Stimulated activated memory B cell treated with anti-CD40 and anti-IgM and Interleukin-4, amounts not matched to agents 10 μg/mL and 1 μg/mL and 100 μg/mL, for 72 hours (primary cell): ENCODE data around the gene MRPS14.
A peak's percentile ranks its signal among the peaks of the same experiment; 100 is the strongest.
"Not testable (repeated sequence)": the region's sequence is repeated elsewhere in the genome, so short reads cannot be mapped to it uniquely, and the experiment has no call there.

Experiments
- ATAC-seq: fragments of 150-1000 bp; cut with Tn5 transposase; 2 replicates; pipeline ENCODE4 v1.10.0; 2021
- H3K27ac Mint-ChIP-seq: one replicate; pipeline ENCODE4 v1.8.0; 2022; ENCODE audit warnings: mild to moderate bottlenecking, mixed read lengths
- H3K27me3 Mint-ChIP-seq: one replicate; pipeline ENCODE4 v1.8.0; 2022; ENCODE audit warnings: mixed read lengths
- H3K36me3 Mint-ChIP-seq: one replicate; pipeline ENCODE4 v1.8.0; 2022; ENCODE audit warnings: mixed read lengths
- H3K4me1 Mint-ChIP-seq: one replicate; pipeline ENCODE4 v1.8.0; 2022; ENCODE audit warnings: mixed read lengths
- H3K4me3 Mint-ChIP-seq: one replicate; pipeline ENCODE4 v1.8.0; 2022; ENCODE audit warnings: mild to moderate bottlenecking, moderate library complexity, mixed read lengths
- H3K9me3 Mint-ChIP-seq: one replicate; pipeline ENCODE4 v1.8.0; 2022; ENCODE audit warnings: mixed read lengths

The MRPS14 gene

DNA sequence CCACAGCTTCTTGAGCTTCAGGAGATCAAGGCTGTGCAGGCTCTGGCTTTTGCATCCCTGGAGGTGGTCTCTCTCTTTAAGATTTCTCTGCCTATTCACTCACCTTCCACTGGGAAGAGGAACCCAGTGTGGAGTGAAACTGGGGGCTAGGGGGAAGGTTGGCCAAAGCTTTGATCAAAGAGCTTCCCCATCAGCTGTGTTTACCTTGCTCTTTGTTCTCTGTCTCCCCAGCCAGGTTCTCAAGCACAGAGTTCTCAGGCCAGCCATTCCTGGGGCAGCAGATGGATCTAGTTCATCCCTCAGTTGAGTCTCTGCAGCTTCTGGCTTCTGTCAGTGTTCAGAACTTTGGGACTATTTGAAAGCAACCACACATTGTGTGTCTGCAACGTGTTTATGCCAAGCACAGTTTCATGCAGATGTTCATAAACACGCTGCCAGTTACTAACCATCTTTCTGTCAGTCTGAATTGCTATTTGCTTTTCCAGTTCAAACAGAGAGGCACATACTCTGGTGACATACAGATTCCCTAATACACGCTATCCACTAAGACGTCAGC lies 17.2 kb upstream of the MRPS14 start:
- no peaks in the 10 kb centered on the region for H3K36me3 Mint-ChIP-seq
- no peaks in the 10 kb centered on the region for H3K9me3 Mint-ChIP-seq
- H3K27ac Mint-ChIP-seq: no peak overlapping the region
- peaks cover 15% of the 10 kb centered on the region for H3K27me3 Mint-ChIP-seq
- ATAC-seq: peak; percentile 12
- no peak overlapping the region for H3K4me3 Mint-ChIP-seq
- H3K4me1 Mint-ChIP-seq: no peaks in the 10 kb centered on the region

DNA sequence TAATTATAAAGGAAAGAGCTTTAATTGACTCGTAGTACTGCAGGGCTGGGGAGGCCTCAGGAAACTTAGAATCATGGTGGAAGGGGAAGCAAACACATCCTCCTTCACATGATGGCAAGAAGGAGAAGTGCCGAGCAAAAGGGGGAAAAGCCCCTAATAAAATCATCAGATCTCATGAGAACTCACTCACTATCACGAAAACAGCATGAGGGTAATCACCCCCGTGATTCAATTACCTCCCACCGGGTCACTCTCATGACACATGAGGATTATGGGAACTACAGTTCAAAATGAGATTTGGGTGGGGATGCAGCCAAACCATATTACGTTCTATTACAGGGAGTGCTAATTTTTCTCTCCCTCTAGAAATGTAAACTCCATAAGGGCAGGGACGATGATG lies 14.2 kb upstream of the MRPS14 start:
- H3K4me1 Mint-ChIP-seq: no peaks in the 10 kb centered on the region
- ATAC-seq: no peak
- no peaks in the 10 kb centered on the region for H3K36me3 Mint-ChIP-seq
- H3K27me3 Mint-ChIP-seq: no peaks in the 10 kb centered on the region
- H3K4me3 Mint-ChIP-seq: no peak overlapping the region
- no peaks in the 10 kb centered on the region for H3K9me3 Mint-ChIP-seq
- no peak overlapping the region for H3K27ac Mint-ChIP-seq

DNA sequence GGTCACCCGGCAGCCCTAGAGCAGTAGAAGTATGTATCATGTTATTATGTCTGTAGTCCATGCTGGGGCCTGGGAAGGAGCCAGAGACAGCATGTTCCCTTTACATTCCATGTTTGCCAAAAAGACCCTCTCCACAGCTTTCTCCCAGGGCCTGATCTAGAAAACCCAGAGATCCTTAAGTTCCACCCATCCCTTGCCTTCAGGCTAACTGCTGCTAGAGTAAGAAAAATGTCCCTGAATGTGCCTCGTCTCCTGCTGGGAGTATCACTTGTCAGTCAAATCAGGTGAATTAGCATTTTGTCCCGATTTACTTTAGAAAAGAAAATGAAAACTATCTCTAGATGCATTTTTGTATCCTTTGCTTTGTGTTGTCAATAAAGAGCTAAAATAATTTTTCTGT lies 13.3 kb upstream of the MRPS14 start:
- ATAC-seq: no peak
- Mint-ChIP-seq H3K27me3 (no peaks in the 10 kb centered on the region), H3K4me1 (no peaks in the 10 kb centered on the region), H3K4me3 (no peak overlapping the region), H3K9me3 (no peaks in the 10 kb centered on the region), H3K36me3 (no peaks in the 10 kb centered on the region), H3K27ac (no peak overlapping the region)

DNA sequence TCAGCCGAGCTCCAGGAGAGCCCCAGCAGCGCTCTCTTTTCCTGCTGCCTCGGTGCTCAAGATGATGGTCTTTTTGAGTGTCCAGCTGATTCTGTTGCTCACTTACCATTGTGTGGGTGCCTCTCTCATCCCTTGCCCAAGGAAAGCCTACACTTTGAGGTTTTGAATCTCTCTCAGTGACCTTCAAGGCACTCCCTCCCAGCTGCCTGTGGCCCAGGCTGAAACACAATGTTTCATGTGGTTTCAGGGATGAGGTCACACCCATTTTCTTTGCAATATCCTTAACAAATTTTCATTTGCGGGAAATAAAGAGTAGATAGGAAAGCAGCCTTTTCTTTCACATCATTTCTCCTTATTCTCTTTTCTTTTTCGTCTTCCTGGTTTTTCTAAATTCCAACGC lies 12.6 kb upstream of the MRPS14 start:
- Mint-ChIP-seq H3K4me1 (no peaks in the 10 kb centered on the region), H3K36me3 (no peaks in the 10 kb centered on the region), H3K27me3 (no peaks in the 10 kb centered on the region)

DNA sequence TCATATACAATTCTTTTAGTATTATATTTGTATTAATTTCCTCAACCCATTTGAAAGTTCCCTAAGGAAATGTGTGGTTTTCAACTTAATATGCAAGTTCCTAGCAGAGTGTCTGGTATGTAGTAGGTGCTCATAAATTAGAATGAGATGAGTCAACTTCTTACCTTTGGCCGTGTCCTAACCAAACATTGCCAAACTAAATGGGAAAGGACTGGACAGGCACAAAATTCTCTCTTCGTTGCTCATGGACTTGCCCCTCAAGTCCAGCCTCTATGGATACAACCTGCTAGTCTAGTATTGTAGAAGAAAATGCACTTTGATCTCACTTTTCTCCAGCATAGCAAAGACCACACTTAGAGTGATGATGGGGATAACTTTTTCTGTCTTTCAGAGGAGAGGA lies 11.6 kb upstream of the MRPS14 start:
- Mint-ChIP-seq H3K9me3 (no peaks in the 10 kb centered on the region), H3K4me3 (no peak overlapping the region), H3K27ac (no peak overlapping the region), H3K36me3 (no peaks in the 10 kb centered on the region), H3K4me1 (peaks cover under 1% of the 10 kb centered on the region), H3K27me3 (no peaks in the 10 kb centered on the region)
- no peak for ATAC-seq

More for the DNA sequence above, 12.6 kb upstream of the MRPS14 start:
- Mint-ChIP-seq H3K27ac (no peak overlapping the region), H3K4me3 (no peak overlapping the region), H3K9me3 (no peaks in the 10 kb centered on the region)
- ATAC-seq: no peak

DNA sequence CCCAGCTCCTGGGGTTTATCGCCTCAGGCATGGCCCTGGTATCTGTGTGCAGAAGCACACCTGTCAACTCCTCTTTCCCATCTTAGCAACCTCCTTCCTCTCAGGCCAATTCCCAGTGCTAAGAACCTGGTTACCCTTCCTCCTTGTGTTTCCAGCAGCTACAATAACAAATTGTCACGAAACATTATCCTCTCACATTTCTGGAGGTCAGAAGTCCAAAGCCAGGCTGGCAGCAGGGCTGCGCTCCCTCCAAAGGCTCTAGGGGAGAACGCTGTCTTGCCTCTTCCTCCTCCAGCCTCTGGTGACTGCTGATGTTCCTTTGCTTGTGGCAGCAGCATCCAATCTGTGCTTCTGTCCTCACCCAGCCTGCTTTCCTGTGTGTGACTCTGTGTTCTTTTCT lies 10.7 kb upstream of the MRPS14 start:
- no peak overlapping the region for H3K27ac Mint-ChIP-seq
- no peak for ATAC-seq

DNA sequence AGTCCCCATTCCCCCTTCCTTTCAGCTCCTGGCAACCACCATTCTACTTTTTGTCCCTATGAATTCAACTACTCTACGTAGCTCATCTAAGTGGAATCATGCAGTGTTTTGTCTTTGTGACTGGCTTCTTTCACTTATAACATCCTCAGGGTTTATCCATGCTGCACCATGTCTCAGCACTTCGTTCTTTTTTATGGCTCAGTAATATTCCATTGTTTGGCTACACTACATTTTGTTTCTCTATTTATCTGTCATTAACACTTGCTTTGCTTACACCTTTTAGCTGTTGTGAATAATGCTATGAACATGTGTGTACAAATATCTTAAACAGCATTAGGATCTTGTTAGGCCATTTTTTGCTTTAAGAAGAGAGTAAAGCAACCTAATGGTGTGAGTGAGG lies 1.5 kb upstream of the MRPS14 start:
- no peaks in the 10 kb centered on the region for H3K9me3 Mint-ChIP-seq
- H3K27me3 Mint-ChIP-seq: no peaks in the 10 kb centered on the region
- peaks cover 34% of the 10 kb centered on the region for H3K4me1 Mint-ChIP-seq
- no peak overlapping the region for H3K4me3 Mint-ChIP-seq
- no peak for ATAC-seq
- H3K36me3 Mint-ChIP-seq: peaks cover 11% of the 10 kb centered on the region
- H3K27ac Mint-ChIP-seq: no peak overlapping the region

More for the DNA sequence above, 10.7 kb upstream of the MRPS14 start:
- Mint-ChIP-seq H3K36me3 (no peaks in the 10 kb centered on the region), H3K27me3 (no peaks in the 10 kb centered on the region), H3K4me3 (no peak overlapping the region), H3K9me3 (no peaks in the 10 kb centered on the region), H3K4me1 (peaks cover 9% of the 10 kb centered on the region)

DNA sequence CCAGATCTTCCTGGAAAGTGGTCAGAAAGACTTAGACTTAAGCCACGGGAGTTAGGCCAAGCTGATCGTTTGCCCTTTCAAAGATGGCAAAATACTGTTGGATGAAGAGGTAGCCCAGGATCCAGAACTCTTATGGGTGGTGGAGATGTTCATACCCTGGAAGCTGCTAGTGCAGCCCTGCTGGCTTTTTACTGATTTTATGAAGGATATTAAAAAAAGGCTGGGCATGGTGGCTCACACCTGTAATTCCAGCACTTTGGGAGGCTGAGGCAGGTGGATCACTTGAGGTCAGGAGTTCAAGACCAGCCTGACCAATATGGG lies 657 bp upstream of the MRPS14 start:
- Mint-ChIP-seq H3K4me3 (peak overlapping the region; percentile 88), H3K36me3 (peaks cover 11% of the 10 kb centered on the region), H3K27ac (peak overlapping the region; percentile 87), H3K4me1 (peaks cover 26% of the 10 kb centered on the region)
- H3K27me3 Mint-ChIP-seq, ATAC-seq, H3K9me3 Mint-ChIP-seq: not testable (repeated sequence)

DNA sequence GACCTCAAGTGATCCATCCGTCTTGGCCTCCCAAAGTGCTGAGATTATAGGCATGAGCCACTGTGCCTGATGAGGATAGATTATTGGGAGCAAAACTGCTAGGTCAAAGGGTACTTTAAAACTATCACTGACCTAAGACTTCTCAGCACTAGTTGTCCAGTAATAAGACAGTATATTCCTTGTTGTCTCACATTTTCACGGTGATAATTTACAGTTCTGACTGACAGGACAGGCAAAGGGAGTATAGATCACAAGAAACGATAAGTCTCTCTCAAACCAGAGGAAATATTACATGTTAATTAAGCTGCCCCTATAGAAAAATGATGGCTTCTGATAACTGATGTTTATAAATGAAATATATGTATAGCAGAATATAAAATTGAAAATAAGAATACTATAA lies 3.7 kb downstream of the MRPS14 start:
- H3K27me3 Mint-ChIP-seq: no peaks in the 10 kb centered on the region
- no peaks in the 10 kb centered on the region for H3K9me3 Mint-ChIP-seq
- H3K4me1 Mint-ChIP-seq: peaks cover 39% of the 10 kb centered on the region
- H3K36me3 Mint-ChIP-seq: peaks cover 41% of the 10 kb centered on the region
- no peak overlapping the region for H3K27ac Mint-ChIP-seq
- H3K4me3 Mint-ChIP-seq: no peak overlapping the region
- ATAC-seq: no peak

DNA sequence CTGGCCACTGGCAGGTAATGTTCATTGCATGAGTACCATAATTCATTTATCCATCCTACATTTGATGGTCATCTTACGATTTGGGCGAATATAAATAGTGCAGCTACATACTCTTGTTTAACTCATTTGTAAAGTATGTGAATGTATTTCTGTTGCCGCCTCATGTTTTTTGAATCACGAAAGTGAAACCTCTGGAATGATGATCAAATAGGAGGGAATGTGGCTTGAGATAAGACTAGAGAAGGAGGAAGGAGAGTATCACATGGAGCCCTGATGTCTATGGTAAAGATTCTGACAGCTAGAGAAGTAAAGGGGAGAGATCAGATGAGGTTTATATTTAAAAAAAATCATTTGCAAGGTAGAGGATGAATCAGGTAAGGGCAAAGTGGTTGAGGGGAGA lies 8.0 kb downstream of the MRPS14 start:
- no peak for ATAC-seq
- no peaks in the 10 kb centered on the region for H3K27me3 Mint-ChIP-seq

DNA sequence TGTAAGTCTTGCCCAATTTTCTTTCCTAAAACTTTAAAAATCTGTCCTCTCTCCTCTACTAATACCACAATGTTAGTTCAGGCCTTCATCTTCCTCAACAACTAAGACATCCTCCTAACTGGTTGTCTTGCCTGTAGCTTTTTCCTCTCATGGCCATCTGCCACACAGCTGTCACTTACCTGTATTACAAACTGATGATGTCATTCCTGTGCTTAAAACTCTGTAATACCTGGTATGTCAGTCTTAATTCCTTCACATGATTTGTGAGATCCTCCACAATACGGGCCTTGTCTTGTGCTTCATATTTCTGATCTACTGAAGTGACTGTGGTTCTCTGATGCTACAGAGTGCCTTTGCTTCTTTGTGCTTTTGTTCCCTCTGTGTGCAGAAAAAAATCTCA lies 9.8 kb downstream of the MRPS14 start:
- peaks cover 29% of the 10 kb centered on the region for H3K4me1 Mint-ChIP-seq
- no peak overlapping the region for H3K4me3 Mint-ChIP-seq
- no peak overlapping the region for H3K27ac Mint-ChIP-seq
- no peak for ATAC-seq
- H3K36me3 Mint-ChIP-seq: peaks cover 75% of the 10 kb centered on the region
- no peaks in the 10 kb centered on the region for H3K27me3 Mint-ChIP-seq
- H3K9me3 Mint-ChIP-seq: no peaks in the 10 kb centered on the region

More for the DNA sequence above, 8.0 kb downstream of the MRPS14 start:
- H3K4me3 Mint-ChIP-seq: no peak overlapping the region
- peak overlapping the region; percentile 56 for H3K27ac Mint-ChIP-seq
- H3K4me1 Mint-ChIP-seq: peaks cover 23% of the 10 kb centered on the region
- no peaks in the 10 kb centered on the region for H3K9me3 Mint-ChIP-seq
- H3K36me3 Mint-ChIP-seq: peaks cover 64% of the 10 kb centered on the region

DNA sequence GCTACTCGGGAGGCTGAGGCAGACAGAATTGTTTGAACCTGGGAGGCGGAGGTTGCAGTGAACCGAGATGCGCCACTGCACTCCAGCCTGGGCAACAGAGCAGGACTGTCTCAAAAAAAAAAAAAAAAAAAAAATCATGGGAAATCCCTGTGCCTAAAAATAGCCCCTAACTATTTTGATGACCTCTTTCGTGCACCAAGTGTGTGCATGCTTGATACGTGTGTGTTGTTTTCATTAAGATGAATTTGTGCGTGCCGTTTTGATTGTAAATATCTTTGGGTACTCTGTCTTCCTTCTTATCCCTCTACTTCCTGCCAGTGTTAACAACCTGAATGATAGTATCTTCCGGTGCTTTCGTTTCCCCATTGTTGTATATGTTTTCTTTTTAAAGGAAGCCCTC lies 13.7 kb downstream of the MRPS14 start:
- Mint-ChIP-seq H3K27ac (peak overlapping the region; percentile 20), H3K4me1 (peaks cover 35% of the 10 kb centered on the region), H3K9me3 (no peaks in the 10 kb centered on the region), H3K36me3 (peaks cover 64% of the 10 kb centered on the region), H3K4me3 (no peak overlapping the region), H3K27me3 (no peaks in the 10 kb centered on the region)
- ATAC-seq: no peak

DNA sequence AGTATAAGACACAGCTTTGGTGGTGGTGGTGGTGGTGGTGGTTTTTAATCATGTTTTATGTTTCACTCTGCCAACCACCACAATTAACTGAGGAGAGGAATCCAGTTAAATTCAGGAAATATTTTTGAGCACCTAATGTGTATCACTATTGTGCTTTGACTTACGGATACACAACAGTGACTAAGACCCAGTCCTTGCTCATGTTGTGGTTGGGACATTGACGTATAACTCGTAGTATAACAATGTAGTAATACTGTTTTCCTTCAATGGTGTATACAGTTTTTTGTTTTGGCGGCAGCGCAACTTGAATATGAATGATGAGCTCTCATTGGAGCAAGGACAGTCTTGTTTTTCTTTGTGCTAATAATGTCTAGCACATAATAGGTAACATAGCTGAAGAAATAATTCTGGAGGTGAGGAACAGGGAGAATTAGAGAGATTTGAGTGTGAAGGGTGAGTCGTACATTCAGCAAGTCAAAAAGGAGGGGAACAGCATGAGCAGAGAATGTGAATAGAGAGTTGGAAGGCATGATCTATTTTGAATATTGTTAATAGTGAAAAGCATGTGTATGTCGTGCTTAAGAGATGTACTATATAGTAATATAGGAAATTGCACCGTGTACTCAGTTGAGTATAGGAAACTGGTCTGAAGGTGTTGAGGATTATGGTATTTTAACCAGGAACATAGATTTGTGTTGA lies 18.0 kb downstream of the MRPS14 start:
- Mint-ChIP-seq H3K27me3 (no peaks in the 10 kb centered on the region), H3K36me3 (peaks cover 29% of the 10 kb centered on the region), H3K4me3 (no peak overlapping the region), H3K27ac (no peak overlapping the region), H3K9me3 (no peaks in the 10 kb centered on the region), H3K4me1 (peaks cover 65% of the 10 kb centered on the region)
- ATAC-seq: no peak

DNA sequence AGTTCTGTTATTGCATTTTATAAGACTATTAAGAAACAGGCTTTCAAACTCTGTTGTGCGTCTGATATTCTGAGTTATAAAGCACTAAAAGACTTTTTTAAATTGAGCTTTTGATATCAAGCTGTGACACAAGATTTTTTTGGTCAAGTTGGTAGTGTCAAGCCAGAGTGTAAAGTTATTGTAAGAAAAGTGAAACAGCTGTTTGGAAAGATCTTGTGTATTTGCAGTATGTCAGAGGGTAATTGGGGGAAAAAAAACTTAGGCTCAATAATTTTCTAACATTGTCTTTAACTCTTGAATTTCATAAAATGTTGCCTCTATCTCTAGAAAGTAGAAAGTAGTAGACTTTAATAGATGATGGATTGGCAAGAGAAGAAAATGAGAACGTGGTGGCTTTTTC lies 19.7 kb downstream of the MRPS14 start:
- Mint-ChIP-seq H3K9me3 (no peaks in the 10 kb centered on the region), H3K27ac (peak overlapping the region; percentile 56), H3K4me1 (peaks cover 59% of the 10 kb centered on the region), H3K36me3 (peaks cover 20% of the 10 kb centered on the region), H3K4me3 (peak overlapping the region; percentile 24), H3K27me3 (no peaks in the 10 kb centered on the region)
- no peak for ATAC-seq

DNA sequence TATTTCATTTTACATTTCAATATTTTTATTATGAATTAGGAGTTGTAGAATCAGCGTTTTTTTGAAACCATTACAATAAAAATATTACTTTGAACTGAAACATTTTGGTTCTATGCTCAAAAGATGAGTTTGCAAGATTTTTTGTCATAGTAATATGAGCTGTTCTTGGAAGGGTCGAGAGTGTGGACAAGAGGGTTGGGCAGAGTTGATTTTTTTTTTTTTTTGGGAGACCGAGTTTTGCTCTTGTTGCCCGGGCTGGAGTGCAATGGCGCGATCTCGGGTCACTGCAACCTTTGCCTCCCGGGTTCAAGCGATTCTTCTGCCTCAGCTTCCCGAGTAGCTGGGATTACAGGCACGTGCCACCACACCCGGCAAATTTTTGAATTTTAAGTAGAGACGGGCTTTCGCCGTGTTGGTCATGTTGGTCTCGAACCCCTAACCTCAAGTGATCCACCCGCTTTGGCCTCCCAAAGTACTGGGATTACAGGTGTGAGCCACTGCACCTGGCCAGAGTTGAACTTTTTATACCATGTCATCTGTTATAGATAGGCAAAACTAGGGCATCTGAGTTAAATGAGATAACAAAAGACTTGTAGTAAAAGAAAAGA lies 20.2 kb downstream of the MRPS14 start:
- Mint-ChIP-seq H3K27me3 (no peaks in the 10 kb centered on the region), H3K9me3 (no peaks in the 10 kb centered on the region), H3K4me3 (peak overlapping the region; percentile 22), H3K4me1 (peaks cover 56% of the 10 kb centered on the region), H3K36me3 (peaks cover 14% of the 10 kb centered on the region), H3K27ac (peak overlapping the region; percentile 56)
- ATAC-seq: no peak

DNA sequence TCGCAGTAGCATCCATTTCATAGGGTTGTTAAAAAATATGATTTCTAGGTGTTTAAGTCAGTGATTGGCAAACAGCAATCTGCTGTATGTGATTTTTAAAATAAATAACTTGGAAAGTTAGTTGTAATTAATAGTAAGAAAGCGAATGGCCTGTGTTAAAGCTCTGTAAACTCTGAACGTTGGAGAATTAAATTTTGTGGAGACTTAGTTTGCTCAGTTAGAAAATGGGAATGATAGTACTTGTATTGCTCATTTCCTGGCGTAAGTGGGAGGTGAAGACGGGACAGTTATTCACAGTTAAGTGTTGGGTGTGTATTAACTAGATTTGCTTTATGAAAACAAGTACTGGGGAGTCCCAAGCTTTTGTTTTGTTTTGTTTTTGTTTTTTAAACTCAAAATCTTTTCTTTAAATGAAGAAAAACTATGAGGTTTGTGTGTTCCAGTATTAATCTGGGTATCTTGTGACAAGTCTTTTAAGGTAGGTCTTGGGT lies 22.5 kb downstream of the MRPS14 start:
- no peaks in the 10 kb centered on the region for H3K27me3 Mint-ChIP-seq
- no peak for ATAC-seq
- H3K4me3 Mint-ChIP-seq: no peak overlapping the region
- no peaks in the 10 kb centered on the region for H3K9me3 Mint-ChIP-seq
- H3K4me1 Mint-ChIP-seq: peaks cover 50% of the 10 kb centered on the region
- H3K36me3 Mint-ChIP-seq: peaks cover 8% of the 10 kb centered on the region
- no peak overlapping the region for H3K27ac Mint-ChIP-seq
